Activated CD4-positive, CD25-positive, alpha-beta regulatory T cell treated with anti-CD3 and anti-CD28 coated beads, Interleukin-2, amount 50 U/mL, for 72 hours (primary cell): ENCODE results near the gene INPP4A.

Experiments used
- DNase-seq: peaks from one replicate; pipeline ENCODE4 v3.0.0; 2021

INPP4A gene

DNA sequence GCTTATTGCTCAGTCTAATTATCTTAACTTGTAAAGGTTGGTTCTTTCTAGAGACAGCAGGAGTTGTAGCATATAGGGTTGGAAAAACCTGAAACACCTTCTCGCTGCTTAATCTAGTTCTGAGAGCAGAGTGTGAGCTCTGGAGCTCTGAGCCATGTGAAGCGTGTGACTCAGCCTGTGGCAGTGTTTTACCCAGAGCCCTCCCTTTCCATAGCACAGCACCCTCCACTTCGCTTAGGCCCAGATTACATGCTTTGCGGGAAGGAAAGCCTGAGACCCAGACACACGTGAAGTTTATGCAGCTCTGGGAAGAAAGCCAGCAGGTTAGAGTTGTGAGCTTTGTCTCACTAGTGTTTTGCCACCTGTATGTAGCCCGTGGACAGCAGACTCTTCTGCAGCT is 74.5 kb downstream of the INPP4A start:
- no peak for DNase-seq

DNA sequence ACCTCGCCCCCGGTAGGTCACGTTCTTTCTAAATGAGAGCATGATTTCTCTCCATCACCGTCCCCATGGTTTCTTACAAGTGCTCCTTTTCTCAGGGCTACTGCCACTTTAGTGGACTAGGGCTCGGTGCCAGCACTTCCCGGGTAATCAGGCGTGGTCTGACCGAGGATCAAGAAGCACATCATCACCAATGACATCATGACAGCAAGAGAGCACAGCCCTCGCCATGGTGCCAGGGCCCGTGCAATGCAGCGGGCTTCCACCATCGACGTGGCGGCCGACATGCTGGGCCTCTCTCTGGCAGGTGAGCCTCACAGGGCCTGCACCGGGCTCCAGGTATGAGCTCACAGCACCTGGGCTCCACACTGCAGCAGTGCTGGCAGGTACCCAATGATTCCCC is 75.2 kb downstream of the INPP4A start:
- no peak for DNase-seq

DNA sequence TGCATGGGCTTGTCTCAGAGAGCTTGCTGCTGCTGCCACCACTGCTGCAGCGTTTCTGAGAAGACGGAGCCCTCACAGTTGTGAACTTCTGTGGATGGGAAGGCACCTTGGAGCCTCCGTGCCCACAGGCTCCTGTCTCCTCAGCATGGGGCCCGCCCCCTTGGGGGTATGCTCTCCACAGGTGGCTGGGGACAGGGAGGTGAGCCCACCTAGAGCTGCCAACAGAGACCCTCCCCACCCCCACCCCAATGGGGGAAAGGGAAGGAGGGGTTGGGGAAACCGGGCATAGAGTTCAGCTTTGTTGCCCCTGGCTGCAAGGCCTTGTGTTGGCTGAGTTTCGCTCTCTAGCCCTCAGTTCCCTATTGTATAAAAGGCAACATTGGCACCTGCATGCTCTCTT is 76.1 kb downstream of the INPP4A start:
- DNase-seq = no peak

DNA sequence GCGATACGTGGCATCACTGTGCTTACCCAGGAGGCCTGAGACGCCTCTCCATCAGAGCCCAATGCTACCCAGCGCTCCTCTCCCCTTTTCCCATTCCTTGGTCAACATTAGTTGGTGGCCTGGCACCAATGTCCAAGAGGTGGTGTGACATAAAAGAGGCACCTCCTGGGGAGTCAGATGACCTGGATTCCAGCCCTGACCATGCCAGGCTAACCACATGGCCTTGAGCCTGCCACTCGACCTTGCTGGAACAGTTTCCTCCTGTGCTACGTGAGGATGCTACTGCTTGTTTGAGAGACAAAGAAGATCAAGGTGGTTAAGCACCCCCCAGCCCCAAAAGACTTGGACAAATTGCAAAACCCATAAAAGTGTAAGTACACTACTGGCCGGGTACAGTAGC is 76.6 kb downstream of the INPP4A start:
- DNase-seq = no peak

DNA sequence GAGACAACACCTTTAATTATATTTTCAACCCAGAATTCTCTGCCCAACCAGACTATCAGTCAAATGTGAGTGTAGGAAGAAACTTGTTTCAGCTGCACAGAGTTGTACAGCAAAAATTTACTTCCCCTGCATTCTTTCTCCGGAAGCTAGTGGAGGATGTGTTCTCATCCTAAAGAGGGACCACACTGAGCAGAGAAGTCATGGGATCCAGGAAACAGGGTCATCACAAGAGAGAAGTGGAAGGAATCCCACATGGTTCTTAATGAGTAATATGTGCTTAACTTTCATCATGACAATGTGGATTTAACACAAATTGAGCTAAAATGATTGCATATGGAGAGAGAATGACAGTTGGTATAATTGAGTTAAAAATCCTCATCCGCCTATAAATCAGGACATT is 78.2 kb downstream of the INPP4A start:
- no peak for DNase-seq

DNA sequence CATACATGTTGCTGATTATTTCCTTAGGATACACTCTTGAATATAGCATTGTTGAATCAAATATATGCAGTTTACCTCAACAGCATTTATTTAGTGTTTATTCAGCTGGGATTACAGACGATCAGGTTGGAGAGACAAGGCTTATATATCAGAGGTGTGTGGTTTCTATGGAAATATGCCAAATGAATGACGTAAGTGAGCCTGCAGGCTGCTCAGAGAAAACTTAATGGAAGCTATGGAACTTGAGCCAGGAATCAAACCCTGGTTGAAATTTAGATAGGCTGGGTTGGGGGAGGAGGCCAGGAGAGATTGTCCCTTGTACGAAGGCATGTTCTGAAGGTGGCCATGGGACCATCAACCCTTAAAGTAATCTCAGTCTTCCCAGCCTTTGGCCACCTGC is 79.5 kb downstream of the INPP4A start:
- no peak for DNase-seq

DNA sequence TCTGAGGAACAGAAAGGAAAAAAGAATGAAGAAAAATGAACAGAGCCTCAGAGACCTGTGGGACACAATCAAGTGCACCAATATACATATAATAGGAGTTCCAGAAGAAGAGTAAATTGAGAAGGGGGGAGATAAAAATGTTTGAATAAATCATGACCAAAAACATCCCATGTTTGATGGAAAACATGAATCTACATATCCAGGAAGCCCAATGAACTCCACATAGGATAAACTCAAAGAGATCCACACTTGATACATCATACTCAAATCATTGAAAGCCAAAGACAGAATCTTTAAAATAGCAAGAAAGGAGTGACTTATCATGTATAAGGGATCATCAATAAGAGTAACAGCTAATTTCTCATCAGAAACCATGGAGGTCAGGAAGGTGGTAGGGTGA is 83.7 kb downstream of the INPP4A start:
- no peak for DNase-seq

DNA sequence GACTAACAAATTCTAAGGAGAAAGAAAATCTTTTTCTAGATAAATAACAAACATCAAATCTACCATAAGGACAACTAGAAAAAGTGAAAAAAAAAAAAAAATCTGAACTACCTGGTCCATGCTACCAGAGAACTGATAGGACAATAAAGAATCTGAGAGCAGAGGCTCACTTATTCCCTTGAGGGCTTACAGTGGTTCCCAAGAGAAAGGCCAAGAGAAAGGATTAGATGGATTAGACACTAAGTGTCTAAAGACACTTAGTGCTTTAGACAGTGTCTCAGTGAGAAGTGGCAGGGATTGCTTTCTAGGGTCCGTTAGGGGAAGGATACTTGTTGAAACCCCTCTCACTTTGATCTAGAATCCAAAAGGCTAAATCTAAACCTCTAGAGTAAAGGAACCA is 85.5 kb downstream of the INPP4A start:
- no peak for DNase-seq

DNA sequence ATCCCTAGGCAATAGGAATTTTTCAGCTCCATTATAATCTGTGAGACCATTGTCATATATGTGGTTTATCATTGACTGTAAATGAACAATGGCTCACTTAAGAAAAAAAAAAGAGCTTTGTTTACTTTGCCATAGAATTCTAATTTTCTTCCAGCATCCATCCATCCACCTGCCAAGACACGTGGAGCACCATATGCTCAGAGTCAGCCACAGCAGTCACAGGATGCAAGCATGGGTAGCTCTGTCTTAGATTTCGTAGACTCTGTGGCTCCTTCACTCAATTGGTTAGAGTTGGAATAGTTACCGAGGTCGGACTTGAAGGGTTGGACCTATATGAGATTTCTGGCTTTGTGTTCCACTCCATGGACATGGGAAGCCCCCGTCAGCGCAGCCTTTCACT is 88.1 kb downstream of the INPP4A start:
- DNase-seq = no peak

DNA sequence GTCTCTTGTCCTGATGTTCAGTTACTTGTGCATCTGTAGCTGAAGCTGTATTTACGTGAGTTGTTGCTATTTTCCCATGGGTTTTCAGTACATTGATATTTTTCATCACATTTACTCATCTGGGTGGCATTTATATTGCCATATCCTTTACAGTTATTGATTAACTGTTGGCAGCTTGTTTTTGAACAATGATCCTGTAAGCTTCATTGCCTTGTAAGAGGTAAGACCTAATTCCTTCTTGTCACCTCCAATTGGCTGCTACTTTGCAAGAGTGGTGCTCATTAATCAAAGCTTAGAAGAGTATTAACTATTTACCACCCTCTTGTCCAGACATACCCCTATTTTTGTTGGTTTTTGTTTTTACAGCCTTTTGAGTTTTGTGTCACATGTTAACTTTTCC is 88.9 kb downstream of the INPP4A start:
- DNase-seq = no peak

DNA sequence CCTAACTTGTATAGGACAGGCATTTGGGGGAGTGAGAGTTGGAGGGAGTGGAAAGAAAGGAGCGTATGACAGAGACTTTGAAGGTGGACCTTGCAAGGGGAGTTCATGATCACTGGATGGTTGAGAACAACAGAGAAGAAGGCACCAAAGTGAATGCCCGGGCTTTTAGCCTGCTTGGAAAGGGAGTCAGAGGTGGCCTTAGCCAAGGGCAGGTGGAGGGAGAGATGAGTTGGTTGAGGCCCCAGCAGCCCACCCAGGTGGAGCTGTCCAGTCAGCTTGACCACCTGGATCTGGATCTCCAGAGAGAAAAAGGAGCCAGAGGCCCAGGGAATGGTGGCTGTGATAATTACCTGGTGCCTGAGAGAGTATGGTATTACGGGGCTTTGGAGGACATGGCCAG is 90.1 kb downstream of the INPP4A start:
- DNase-seq = no peak

DNA sequence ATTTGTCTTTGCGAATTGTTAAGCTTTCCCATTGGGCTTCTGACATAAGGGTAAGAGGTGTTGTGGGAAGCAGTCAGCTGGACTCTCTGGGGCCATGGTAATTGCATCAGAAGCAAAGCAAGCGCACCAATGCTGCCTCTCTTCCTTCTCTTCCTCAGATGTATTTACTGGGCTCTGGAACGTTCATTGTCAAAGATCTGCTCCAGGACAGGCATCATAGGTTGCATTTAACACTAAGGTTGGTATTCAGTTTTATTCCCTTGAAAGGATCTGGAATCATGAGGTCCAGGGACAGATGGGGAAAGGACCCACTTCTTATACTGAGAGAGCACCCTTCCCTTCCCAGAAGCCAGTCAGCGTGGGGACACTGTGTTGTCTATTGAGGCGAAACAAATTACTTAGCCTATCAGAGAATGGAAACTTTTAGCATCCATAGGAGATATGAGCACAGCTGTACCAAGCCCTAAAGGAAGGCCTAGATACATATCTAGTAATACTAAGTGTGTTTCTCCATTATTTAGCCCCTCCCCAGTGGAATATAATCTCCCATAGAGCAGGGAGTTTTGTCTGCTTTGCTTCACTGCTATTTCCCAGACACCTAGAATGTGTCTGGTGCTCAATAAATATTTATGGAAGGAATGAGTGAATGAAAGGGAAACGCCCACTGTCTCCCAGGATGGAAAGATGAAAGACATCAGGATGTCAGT is 91.5 kb downstream of the INPP4A start:
- DNase-seq = no peak

DNA sequence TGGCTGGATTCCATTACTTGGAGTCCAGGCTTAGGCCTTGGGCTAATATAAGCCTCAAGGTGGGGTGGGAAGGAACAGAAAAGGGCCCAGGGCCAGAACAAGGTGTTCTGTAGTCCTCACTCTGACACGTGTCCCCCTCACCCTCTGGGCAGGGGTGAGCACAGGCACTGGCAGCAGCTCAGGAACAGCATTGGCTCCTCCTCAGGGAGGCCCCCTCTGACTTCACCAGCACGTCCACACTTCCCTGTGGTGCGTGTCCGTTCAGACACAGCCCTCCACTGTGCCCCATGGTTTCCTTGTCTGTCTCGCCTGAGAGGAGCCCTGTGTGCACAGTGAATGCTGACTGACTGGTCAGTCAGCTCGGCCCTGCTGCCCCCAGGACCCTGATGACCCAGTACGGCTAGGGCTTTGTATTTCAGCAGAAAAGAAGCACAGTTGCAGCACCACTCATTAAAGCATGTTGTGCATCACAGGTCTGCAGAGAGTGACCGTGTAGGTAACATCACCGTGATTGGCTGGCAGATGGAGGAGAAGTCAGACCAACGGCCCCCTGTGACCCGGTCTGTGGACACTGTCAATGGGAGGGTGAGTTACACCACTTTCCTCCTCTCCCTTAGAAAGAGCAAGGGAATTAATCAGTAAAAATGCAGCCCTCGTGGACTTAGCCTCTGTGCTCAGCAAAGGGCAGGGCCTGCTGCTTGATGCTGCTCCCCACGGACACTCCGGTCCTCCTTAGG is 92.9 kb downstream of the INPP4A start:
- DNase-seq = no peak

DNA sequence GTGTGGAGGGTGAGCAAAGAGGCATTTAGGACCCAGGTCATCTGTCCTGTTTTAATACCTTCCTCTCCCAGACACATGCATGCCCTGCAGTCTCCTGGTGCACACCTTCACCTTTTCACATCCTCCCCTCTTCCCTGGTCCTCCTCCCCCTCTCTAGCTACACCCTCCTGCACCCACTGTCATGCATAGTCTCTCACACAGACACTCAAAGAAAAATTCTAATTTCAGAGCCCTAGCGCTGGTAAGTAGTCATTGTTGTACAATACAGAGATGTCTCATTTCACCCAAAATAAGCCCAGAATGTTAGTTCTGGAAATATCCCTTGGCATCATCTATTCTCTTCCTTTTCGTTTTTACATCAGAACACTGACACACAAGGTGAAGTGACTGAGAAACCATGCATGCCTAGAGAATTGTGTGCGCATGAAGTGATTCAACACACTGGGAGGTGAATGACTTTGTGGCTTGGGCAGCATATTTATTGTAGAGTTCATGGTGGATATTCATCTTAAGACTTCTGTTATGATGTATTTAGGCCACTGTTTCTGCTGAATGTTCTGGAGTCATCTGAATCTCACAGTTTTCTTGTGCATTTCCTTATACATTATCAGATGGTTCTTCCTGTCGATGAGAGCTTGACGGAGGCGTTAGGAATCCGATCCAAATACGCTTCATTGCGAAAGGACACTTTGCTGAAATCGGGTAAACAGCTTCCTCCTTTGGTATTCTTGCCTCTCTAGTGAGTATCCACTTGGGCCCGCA is 93.8 kb downstream of the INPP4A start:
- DNase-seq = no peak

DNA sequence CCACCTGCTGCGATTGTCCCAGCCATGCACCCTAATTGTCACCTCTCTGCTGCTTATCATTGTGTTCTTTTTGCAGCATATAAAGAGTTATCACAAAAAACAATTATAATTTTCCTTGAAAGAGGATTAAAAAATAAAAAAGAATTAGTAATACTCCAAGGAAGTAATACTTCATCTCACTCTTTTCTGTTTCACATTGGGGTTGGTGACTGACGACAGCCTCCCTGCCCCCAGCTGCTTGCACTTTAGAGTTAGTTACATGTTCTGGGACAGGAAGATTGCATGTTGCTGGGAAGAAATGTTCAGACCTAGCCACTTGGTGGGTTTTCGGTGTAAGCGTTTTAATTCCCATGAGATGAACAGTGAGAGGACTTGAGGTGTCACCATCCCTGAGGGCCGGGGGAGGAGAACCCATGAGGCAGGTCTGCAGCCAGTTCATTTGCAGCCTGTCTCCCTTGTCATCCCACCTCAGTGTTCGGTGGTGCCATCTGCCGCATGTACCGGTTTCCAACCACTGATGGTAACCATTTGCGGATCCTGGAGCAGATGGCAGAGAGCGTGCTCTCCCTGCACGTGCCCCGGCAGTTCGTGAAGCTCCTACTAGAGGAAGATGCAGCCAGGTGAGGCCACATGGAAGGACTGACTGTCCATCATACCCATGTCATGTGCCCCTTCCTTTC is 94.5 kb downstream of the INPP4A start:
- no peak for DNase-seq

DNA sequence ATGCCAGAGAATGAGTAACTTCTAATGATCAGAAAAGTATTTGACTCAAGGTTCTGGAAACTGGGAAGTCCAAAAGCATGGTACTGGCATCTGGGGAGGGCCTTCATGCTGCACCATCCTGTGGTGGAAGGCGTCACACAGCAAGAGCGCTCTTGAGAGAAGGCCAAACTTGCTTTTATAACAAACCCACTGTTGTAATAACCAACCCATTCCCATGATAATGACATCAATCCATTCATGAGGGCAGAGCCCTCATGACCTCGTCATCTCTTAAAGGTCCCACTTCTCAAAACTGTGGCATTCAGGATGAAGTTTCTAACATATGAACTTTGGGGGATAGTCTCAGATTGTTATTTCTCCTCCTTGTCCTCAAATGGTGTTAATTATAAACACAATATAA is 95.9 kb downstream of the INPP4A start:
- DNase-seq = no peak

DNA sequence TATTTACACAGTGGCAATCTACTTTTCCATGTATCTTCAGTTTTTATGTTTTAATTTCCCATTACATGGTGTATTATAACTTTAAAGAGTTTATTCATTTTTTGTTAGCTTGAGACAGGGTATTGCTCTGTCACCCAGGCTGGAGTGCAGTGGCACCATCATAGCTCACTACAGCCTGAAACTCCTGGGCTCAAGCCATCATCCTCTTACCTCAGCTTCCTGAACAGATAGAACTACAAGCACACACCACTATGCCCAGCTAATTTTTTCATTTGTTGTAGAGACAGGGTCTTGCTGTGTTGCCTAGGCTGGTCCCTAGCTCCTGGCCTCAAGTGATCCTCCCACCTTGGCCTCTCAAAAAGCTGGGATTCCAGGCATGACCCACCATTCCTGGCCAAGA is 96.8 kb downstream of the INPP4A start:
- no peak for DNase-seq

DNA sequence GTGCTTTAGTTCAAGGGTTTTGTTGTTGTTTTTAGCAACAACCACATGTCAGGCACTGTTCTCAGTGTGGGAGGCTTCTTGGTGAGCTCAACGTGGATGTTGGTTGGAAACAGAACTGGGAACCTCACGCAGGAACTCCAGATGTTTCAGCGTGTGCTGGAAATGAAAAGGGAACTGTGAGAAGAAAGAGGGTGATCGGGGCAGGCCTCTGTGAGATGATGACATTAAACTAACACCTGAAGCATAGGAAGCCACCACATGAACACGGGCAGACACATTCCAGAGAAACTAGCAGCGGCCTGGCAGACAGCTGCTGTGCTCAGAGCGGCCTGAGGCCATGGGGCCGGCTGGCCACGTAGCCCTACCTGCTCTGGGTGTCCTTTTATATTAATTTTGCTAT is 97.2 kb downstream of the INPP4A start:
- no peak for DNase-seq

DNA sequence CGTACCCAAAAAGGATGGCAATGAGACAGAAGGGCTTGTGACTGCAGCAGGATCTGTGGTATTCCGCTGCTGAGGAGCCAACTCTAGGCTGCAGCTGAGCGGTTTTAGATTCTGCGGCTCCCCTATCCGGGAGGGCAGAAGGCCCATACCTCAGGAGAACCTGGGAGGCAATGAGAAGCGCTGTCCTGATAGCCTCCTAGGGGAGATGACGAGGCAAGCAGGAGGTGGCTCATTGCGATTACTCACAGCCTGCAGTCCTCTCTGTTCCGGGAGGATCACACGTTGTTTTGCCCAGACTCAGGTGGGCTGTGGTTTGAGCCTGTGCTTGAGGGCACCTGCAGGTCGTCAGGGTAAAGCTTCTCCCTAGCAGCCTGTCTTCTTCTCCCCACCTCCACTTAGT is 98.6 kb downstream of the INPP4A start:
- no peak for DNase-seq

DNA sequence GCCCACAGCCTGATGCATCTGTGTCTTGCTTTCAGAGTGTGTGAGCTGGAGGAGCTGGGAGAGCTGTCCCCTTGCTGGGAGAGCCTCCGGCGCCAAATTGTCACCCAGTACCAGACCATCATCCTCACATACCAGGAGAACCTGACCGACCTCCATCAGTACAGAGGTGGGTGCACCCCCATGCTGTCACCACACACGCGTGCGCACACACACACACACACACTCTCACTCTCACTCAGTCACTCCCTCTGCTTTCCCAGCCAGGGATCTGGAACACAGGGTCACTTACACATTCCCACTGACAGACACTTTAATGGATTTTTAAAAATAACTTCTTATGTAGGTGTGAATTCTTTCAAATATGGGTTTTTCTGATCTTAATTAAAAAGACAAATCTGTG is 99.2 kb downstream of the INPP4A start:
- no peak for DNase-seq

DNA sequence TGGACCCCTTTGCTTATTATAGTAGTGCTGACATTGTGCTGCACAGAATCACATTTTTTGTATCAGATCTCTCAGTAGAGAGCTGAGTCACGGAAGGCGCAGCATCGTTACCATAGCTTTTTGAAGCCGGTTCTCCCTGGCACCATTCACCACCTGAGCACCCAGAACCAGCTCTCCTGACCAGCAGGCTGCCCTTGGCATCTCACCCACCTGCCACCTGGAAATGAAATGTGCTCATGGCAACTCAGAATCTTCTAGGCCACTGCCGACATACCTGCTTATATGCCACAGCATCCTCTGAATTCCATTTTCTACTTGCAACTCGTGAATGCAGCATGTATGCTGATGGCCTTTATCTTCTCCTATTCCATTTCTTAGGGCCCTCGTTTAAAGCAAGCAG is 100.9 kb downstream of the INPP4A start:
- no peak for DNase-seq

DNA sequence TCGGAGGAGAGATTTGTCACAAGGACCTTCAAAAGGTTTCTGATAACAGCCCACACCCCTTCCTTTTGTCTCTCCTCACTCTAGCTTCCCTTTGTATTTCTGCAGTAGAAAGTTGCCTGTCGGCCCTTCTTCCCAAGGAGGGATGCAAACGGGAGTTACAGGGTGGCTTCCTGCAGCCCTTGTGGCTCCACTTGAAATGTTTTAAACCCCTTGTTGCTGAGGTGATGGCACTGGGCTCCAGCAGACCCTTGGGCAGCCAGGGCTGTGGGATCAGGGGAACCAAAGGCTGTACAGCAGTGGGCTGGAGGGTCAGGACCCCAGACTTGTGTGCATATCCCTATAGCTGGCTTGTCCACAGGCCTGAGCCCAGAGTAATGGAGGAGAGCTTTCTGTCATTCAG is 101.5 kb downstream of the INPP4A start:
- DNase-seq = no peak

DNA sequence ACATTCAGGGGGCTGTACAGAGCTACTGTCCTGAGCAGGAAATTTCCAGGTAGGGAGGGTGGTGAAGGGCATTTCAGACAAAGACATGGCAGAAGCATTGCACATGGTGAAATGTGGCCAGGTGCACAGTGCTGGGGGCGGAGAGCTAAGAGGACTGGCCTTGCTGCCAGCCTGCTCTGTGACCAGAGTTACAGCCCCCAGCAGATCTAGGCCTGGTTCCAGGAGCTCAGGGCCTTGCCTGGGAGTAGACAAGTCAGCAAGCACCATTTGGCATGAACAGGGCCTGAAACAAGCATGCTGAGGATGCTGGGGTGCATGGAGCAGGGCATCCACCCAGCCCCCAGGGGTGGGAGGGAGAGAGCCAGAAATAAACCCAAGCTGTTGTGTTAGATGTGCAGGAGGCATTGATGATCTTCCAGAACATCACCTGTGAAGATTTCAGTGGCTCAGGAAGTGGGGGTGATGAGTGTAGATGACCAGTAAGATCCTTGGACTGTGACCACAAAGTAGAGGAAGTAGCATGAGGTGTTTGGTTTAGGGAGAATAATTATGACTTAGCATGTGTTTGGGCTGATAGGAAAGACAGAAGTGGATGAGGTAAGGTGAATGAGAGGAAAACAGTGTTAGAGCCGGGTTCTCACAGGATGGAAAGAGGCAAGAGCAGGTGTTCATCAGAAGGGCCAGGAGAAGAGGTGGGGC is 102.6 kb downstream of the INPP4A start:
- no peak for DNase-seq
